ENCODE data around the gene SLC35D3.

- TF ChIP-seq POLR2A (IDR thresholded peaks at IDR 0.05): no peak
- no peak for TF ChIP-seq POLR2AphosphoS5 (IDR thresholded peaks at IDR 0.05; ENCODE audit: insufficient read depth in 1 of 2, low read depth in 1 of 2)
- TF ChIP-seq CTCF (IDR thresholded peaks at IDR 0.05): no peak
Observed at GRCh38 chr6:136889271-136890193, 32.6 kb upstream of the SLC35D3 start.
